Measurements from ENCODE around the gene APELA.

DNA sequence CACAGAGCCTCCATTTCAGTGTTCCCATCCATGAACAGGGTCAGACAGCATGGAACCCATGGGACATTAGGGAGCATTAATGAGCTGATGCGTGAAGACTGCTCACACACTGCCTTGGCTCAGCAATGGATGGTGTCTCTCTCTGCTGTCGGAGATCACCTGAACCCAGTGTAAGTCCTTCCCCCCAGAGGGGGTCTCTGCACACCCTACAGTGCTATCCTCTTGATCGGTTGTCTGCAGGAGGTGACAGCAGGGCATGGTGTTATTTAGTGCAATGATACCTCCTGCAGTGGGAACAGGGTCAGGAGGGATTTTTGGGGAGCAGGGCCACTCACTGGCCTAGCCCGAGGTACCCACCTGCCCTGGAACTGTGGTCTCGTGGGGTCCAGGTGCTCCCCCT lies 25.6 kb downstream of the APELA start:
- TF ChIP-seq, protein P1, sequence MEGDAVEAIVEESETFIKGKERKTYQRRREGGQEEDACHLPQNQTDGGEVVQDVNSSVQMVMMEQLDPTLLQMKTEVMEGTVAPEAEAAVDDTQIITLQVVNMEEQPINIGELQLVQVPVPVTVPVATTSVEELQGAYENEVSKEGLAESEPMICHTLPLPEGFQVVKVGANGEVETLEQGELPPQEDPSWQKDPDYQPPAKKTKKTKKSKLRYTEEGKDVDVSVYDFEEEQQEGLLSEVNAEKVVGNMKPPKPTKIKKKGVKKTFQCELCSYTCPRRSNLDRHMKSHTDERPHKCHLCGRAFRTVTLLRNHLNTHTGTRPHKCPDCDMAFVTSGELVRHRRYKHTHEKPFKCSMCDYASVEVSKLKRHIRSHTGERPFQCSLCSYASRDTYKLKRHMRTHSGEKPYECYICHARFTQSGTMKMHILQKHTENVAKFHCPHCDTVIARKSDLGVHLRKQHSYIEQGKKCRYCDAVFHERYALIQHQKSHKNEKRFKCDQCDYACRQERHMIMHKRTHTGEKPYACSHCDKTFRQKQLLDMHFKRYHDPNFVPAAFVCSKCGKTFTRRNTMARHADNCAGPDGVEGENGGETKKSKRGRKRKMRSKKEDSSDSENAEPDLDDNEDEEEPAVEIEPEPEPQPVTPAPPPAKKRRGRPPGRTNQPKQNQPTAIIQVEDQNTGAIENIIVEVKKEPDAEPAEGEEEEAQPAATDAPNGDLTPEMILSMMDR (IDR thresholded peaks at IDR 0.05): no peak
- TF ChIP-seq POLR2A (IDR thresholded peaks at IDR 0.05): no peak
